ENCODE data around the gene GABRR1. TPM values are rescaled to one million over a fixed set of nuclear protein-coding genes. Genes with fewer than 3 reads are reported as not detected.

Gene GABRR1
- total RNA-seq, 1 donor from 2014 or later = not detected

DNA sequence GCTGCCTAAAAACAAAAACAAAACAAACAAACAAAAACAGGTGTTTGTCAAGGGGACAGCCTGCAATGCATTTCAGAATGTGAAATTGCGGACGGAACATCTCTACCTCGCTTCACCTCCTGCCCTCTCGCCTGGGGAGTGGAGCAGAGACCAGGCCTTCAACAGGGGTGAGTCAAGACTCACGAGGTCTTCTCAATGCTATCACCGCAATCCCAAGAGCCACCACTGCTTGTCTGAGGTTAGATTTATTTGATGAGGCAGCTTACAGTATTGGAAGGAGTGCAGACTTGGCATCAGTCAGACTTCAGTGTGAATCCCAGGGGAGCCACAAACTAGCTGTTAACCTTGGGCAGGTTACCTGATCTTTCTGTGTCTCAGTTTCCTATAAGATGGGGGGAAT, 7.7 kb downstream of the GABRR1 start:
- H3K36me3 Mint-ChIP-seq (ENCODE audit: low read depth) = no peaks in the 10 kb centered on the region
- intact Hi-C loops (cut with micrococcal nuclease) = no loop called here

DNA sequence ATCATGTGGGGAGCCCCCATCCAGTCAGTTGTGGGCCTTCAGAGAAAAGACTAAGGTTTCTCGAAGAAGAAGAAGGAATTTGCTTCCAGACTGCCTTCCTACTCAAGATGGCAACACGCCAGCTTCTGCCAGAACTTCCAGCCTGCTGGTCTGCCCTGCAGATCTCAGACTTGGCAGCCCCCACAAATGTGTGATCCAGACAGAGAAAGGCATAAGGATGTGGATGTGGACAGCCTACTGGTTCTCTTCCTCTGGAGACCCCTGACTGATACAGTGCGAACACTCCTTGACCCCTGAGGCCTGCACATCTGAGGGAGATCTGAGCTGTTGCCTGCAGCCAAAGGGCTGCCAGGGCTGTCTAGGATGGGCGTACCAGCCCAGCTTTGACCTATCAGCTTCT, 8.6 kb downstream of the GABRR1 start:
- Mint-ChIP-seq H3K27ac (no peak overlapping the region), H3K27me3 (ENCODE audit: low read depth) (peaks cover 8% of the 10 kb centered on the region), H3K36me3 (ENCODE audit: low read depth) (no peaks in the 10 kb centered on the region), H3K4me1 (ENCODE audit: low read depth) (no peaks in the 10 kb centered on the region), H3K9me3 (no peaks in the 10 kb centered on the region), H3K4me3 (ENCODE audit: low read depth) (no peak overlapping the region)
- intact Hi-C loops (cut with micrococcal nuclease) = no loop called here
- DNase-seq (ENCODE audit: low spot score) = no peak

More for the DNA sequence above, 7.7 kb downstream of the GABRR1 start:
- peaks cover 12% of the 10 kb centered on the region for H3K27me3 Mint-ChIP-seq (ENCODE audit: low read depth)
- no peaks in the 10 kb centered on the region for H3K4me1 Mint-ChIP-seq (ENCODE audit: low read depth)
- H3K4me3 Mint-ChIP-seq (ENCODE audit: low read depth) = no peak overlapping the region
- DNase-seq (ENCODE audit: low spot score) = no peak
- H3K9me3 Mint-ChIP-seq = no peaks in the 10 kb centered on the region
- no peak overlapping the region for H3K27ac Mint-ChIP-seq

GRCh38 chr6:89205819-89206218, 11.3 kb downstream of the GABRR1 start:
- Mint-ChIP-seq H3K4me1 (ENCODE audit: low read depth) (no peaks in the 10 kb centered on the region), H3K4me3 (ENCODE audit: low read depth) (no peak overlapping the region), H3K36me3 (ENCODE audit: low read depth) (no peaks in the 10 kb centered on the region), H3K27me3 (ENCODE audit: low read depth) (no peaks in the 10 kb centered on the region), H3K27ac (no peak overlapping the region), H3K9me3 (no peaks in the 10 kb centered on the region)
- DNase-seq (ENCODE audit: low spot score) = no peak
- intact Hi-C loops (cut with micrococcal nuclease) = no loop called here

DNA sequence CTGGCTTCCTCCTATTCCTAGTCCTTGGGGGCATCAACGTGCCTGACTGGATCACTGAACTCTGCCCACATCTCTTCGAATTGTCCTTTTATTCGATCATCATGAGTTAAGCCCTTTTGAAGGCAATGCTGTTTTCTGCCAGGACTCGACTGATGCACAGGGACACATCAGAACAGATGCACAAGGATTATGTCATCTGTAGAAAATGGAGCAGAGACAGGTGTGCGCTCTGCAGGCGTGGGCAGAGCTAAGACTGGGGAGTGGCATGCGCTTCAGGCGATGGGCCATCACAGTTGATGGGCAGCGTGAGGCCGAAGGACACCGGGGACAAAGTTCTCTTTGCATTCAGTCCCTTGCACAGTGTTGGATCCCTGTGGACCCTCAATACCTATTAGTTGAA, 13.1 kb downstream of the GABRR1 start:
- Mint-ChIP-seq H3K4me1 (ENCODE audit: low read depth) (no peaks in the 10 kb centered on the region), H3K36me3 (ENCODE audit: low read depth) (no peaks in the 10 kb centered on the region), H3K4me3 (ENCODE audit: low read depth) (no peak overlapping the region), H3K27me3 (ENCODE audit: low read depth) (peaks cover 3% of the 10 kb centered on the region), H3K27ac (no peak overlapping the region), H3K9me3 (no peaks in the 10 kb centered on the region)
- DNase-seq (ENCODE audit: low spot score) = no peak
- intact Hi-C loops (cut with micrococcal nuclease) = no loop called here

- Mint-ChIP-seq H3K27me3 (ENCODE audit: low read depth) (peaks cover 5% of the 10 kb centered on the region), H3K4me1 (ENCODE audit: low read depth) (no peaks in the 10 kb centered on the region), H3K9me3 (peaks cover 1% of the 10 kb centered on the region), H3K4me3 (ENCODE audit: low read depth) (no peak overlapping the region), H3K27ac (no peak overlapping the region), H3K36me3 (ENCODE audit: low read depth) (no peaks in the 10 kb centered on the region)
- intact Hi-C loops (cut with micrococcal nuclease) = no loop called here
- no peak for DNase-seq (ENCODE audit: low spot score)
Observed at GRCh38 chr6:89200706-89201215, 16.4 kb downstream of the GABRR1 start.

DNA sequence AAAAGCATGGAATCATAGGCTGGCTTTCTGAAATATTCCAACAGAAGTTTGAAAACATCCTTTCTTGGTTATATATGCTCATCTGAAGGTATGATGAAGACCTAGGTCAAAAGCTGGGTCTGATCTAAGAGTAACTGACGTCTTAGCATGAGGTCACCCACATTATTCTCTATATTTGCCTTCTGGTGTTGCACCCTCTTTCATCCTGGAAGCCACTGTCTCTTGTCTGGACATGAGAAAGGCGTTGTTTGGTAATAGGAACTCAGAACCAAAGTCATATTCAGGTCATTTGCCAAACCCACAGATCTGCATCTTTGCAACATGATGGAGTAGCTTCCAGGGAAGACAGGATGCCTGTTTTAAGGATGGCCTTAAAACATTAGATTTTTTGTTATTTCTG, 17.6 kb downstream of the GABRR1 start:
- Mint-ChIP-seq H3K9me3 (peaks cover 13% of the 10 kb centered on the region), H3K27me3 (ENCODE audit: low read depth) (peaks cover 9% of the 10 kb centered on the region), H3K4me1 (ENCODE audit: low read depth) (no peaks in the 10 kb centered on the region), H3K27ac (no peak overlapping the region), H3K36me3 (ENCODE audit: low read depth) (peaks cover 3% of the 10 kb centered on the region), H3K4me3 (ENCODE audit: low read depth) (no peak overlapping the region)
- no peak for DNase-seq (ENCODE audit: low spot score)
- intact Hi-C loops (cut with micrococcal nuclease) = no loop called here

GRCh38 chr6:89198235-89198634, 18.9 kb downstream of the GABRR1 start:
- intact Hi-C loops (cut with micrococcal nuclease) = no loop called here
- peaks cover 9% of the 10 kb centered on the region for H3K27me3 Mint-ChIP-seq (ENCODE audit: low read depth)
- no peak overlapping the region for H3K4me3 Mint-ChIP-seq (ENCODE audit: low read depth)
- H3K9me3 Mint-ChIP-seq = peaks cover 20% of the 10 kb centered on the region
- no peak for DNase-seq (ENCODE audit: low spot score)
- no peak overlapping the region for H3K27ac Mint-ChIP-seq
- peaks cover 3% of the 10 kb centered on the region for H3K36me3 Mint-ChIP-seq (ENCODE audit: low read depth)
- H3K4me1 Mint-ChIP-seq (ENCODE audit: low read depth) = no peaks in the 10 kb centered on the region

DNA sequence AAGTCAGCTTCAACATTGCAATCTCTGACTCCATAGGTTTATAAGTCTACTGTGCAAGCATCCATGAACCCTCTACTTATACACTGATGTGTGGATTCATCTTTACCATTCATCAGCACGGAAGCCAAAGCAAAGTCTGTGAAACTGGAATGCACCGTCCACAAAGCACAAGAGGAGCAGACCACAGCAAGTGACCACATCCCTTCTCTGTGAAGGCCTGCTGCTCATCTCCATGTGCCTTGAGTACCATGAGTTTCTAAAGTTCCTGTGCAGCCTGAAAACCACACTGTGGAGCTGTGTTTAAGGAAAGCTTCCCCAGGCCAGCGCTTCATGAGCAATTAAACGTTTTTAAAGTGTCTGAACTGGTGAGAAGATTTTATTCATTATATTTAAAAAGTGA, 20.0 kb downstream of the GABRR1 start:
- peaks cover 23% of the 10 kb centered on the region for H3K9me3 Mint-ChIP-seq
- H3K27me3 Mint-ChIP-seq (ENCODE audit: low read depth) = peaks cover 9% of the 10 kb centered on the region
- DNase-seq (ENCODE audit: low spot score) = no peak
- H3K27ac Mint-ChIP-seq = no peak overlapping the region
- peaks cover 3% of the 10 kb centered on the region for H3K36me3 Mint-ChIP-seq (ENCODE audit: low read depth)
- intact Hi-C loops (cut with micrococcal nuclease) = no loop called here
- H3K4me1 Mint-ChIP-seq (ENCODE audit: low read depth) = no peaks in the 10 kb centered on the region
- no peak overlapping the region for H3K4me3 Mint-ChIP-seq (ENCODE audit: low read depth)

DNA sequence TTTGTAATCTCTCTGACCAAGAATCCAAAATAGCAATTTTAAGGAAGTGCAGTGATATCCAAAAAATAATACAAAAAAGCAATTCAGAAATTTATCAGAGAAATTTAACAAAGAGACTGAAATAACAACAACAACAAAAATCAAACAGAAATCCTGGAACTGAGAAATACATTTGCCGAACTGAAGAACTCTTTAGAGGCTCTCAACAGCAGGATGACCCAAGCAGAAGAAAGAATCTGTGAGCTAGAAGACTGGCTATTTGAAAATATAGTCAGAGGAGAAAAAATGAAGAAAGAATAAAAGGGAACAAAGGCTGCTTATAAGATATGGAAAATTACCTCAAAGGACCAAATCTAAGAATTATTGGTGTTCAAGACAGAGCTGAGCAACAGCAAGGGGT, 22.6 kb downstream of the GABRR1 start:
- Mint-ChIP-seq H3K27me3 (ENCODE audit: low read depth) (peaks cover 6% of the 10 kb centered on the region), H3K9me3 (peaks cover 23% of the 10 kb centered on the region), H3K4me3 (ENCODE audit: low read depth) (no peak overlapping the region), H3K36me3 (ENCODE audit: low read depth) (peaks cover 3% of the 10 kb centered on the region), H3K27ac (no peak overlapping the region), H3K4me1 (ENCODE audit: low read depth) (no peaks in the 10 kb centered on the region)
- no peak for DNase-seq (ENCODE audit: low spot score)
- intact Hi-C loops (cut with micrococcal nuclease) = no loop called here

DNA sequence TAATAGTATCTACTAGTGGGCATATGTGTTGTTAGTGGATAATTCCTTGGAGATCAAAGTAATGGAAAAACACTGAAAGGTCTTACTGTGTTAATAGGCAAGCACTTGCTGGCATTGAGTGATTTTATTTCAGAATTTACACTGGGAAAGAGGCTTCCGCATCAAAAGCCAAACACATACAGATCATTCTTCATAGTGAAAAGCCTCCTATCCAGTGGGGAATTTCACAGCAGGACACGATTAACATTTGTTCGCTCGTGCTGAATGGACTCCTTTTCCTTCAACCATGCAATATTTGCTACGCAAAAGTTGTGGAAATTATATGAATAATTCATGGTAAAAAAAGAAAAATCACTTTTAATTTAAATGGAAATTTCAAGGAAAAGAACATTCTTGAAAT, 26.4 kb downstream of the GABRR1 start:
- no peak overlapping the region for H3K4me3 Mint-ChIP-seq (ENCODE audit: low read depth)

GRCh38 chr6:89187504-89187903, 29.7 kb downstream of the GABRR1 start:
- H3K4me3 Mint-ChIP-seq (ENCODE audit: low read depth) = no peak overlapping the region
- H3K36me3 Mint-ChIP-seq (ENCODE audit: low read depth) = no peaks in the 10 kb centered on the region
- H3K9me3 Mint-ChIP-seq = no peaks in the 10 kb centered on the region
- H3K4me1 Mint-ChIP-seq (ENCODE audit: low read depth) = no peaks in the 10 kb centered on the region
- intact Hi-C loops (cut with micrococcal nuclease) = no loop called here
- no peak overlapping the region for H3K27ac Mint-ChIP-seq
- H3K27me3 Mint-ChIP-seq (ENCODE audit: low read depth) = peaks cover 2% of the 10 kb centered on the region
- DNase-seq (ENCODE audit: low spot score) = no peak

More for the DNA sequence above, 26.4 kb downstream of the GABRR1 start:
- H3K4me1 Mint-ChIP-seq (ENCODE audit: low read depth) = no peaks in the 10 kb centered on the region
- no peak overlapping the region for H3K27ac Mint-ChIP-seq
- H3K27me3 Mint-ChIP-seq (ENCODE audit: low read depth) = peaks cover 5% of the 10 kb centered on the region
- H3K9me3 Mint-ChIP-seq = peaks cover 22% of the 10 kb centered on the region
- DNase-seq (ENCODE audit: low spot score) = no peak
- H3K36me3 Mint-ChIP-seq (ENCODE audit: low read depth) = peaks cover 3% of the 10 kb centered on the region
- intact Hi-C loops (cut with micrococcal nuclease) = no loop called here

GRCh38 chr6:89186762-89187161, 30.4 kb downstream of the GABRR1 start:
- Mint-ChIP-seq H3K27ac (no peak overlapping the region), H3K9me3 (no peaks in the 10 kb centered on the region), H3K4me1 (ENCODE audit: low read depth) (no peaks in the 10 kb centered on the region), H3K36me3 (ENCODE audit: low read depth) (no peaks in the 10 kb centered on the region), H3K27me3 (ENCODE audit: low read depth) (peaks cover 3% of the 10 kb centered on the region), H3K4me3 (ENCODE audit: low read depth) (no peak overlapping the region)
- no peak for DNase-seq (ENCODE audit: low spot score)
- intact Hi-C loops (cut with micrococcal nuclease) = no loop called here

DNA sequence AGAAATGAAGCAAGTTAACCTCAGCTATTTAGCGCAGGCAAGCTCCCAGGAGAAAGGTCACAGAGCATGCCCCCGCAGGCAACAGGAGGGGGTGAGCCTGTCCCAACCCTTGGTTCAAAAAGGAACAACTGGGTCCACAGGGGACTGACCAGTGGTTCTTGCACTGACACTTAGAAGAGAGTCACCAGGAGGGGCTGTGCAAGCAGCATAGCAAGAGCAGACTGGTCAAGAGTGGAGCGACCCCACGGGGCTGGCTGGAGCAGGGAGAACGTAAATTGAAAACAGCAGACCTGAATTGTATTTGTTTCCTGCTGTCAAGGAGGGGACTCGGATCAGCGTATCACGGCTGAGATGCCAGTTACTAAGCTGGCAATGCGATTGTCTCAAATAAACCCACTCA, 32.8 kb downstream of the GABRR1 start:
- Mint-ChIP-seq H3K27ac (no peak overlapping the region), H3K27me3 (ENCODE audit: low read depth) (peaks cover 3% of the 10 kb centered on the region), H3K4me1 (ENCODE audit: low read depth) (no peaks in the 10 kb centered on the region), H3K9me3 (no peaks in the 10 kb centered on the region), H3K36me3 (ENCODE audit: low read depth) (no peaks in the 10 kb centered on the region), H3K4me3 (ENCODE audit: low read depth) (no peak overlapping the region)
- DNase-seq (ENCODE audit: low spot score) = no peak
- intact Hi-C loops (cut with micrococcal nuclease) = no loop called here

GRCh38 chr6:89183294-89183693, 33.9 kb downstream of the GABRR1 start:
- Mint-ChIP-seq H3K36me3 (ENCODE audit: low read depth) (no peaks in the 10 kb centered on the region), H3K4me1 (ENCODE audit: low read depth) (no peaks in the 10 kb centered on the region), H3K27ac (no peak overlapping the region), H3K4me3 (ENCODE audit: low read depth) (no peak overlapping the region), H3K27me3 (ENCODE audit: low read depth) (peaks cover 3% of the 10 kb centered on the region), H3K9me3 (no peaks in the 10 kb centered on the region)
- DNase-seq (ENCODE audit: low spot score) = no peak
- intact Hi-C loops (cut with micrococcal nuclease) = no loop called here

Measured in activated T-helper 2 cell treated with anti-CD3 and anti-CD28 coated beads, Interferon-gamma antibody, Interleukin-2, Interleukin-4, amounts not matched to agents 10 μg/mL and 5 μg/mL and 100 μg/mL, durations not matched to agents 14 hours and 24 hours and 36 hours (primary cell).